Measurements from ENCODE around the gene RHOD.

DNA sequence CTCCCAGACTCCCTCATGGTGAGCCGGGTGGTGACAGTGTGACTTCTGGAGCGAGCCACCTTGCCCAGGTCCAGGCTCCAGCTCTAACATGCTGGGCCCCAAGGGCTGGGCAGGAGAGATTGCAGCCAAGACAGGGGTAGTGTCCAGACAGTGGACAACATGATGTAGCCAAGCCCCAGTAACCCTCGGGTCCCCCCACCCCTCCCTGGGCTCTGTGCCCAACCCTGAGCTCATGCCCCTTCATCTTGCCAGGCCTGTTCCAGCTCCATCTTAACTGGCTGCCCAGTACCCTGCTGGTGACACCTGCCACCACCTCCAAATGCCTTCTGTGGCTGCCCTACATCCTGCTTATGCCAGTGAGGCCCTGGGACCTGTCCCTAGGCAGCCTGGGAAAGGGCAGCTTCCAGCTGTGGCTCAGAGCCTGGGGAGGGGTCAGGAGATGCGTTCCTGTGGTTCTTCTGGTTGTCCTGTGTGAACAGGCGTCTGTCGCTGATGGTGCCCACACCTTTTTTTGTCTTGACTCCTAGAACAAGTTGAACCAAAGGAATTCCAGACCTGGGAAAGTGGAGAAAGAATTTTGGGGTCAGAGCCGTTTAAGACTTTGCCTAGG lies 46.2 kb upstream of the RHOD start:
- TF ChIP-seq, protein P1, sequence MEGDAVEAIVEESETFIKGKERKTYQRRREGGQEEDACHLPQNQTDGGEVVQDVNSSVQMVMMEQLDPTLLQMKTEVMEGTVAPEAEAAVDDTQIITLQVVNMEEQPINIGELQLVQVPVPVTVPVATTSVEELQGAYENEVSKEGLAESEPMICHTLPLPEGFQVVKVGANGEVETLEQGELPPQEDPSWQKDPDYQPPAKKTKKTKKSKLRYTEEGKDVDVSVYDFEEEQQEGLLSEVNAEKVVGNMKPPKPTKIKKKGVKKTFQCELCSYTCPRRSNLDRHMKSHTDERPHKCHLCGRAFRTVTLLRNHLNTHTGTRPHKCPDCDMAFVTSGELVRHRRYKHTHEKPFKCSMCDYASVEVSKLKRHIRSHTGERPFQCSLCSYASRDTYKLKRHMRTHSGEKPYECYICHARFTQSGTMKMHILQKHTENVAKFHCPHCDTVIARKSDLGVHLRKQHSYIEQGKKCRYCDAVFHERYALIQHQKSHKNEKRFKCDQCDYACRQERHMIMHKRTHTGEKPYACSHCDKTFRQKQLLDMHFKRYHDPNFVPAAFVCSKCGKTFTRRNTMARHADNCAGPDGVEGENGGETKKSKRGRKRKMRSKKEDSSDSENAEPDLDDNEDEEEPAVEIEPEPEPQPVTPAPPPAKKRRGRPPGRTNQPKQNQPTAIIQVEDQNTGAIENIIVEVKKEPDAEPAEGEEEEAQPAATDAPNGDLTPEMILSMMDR (IDR thresholded peaks at IDR 0.05) = no peak
- TF ChIP-seq POLR2A (IDR thresholded peaks at IDR 0.05) (no peak), POLR2AphosphoS5 (IDR thresholded peaks at IDR 0.05) (no peak), EP300 (IDR thresholded peaks at IDR 0.05) (no peak)
